NCI-H2227 treated with DMSO at 0.1 percent for 48 hours (cell line): ENCODE measurements around the gene SORT1.
"Not testable (repeated sequence)": the region's sequence is repeated elsewhere in the genome, so short reads cannot be mapped to it uniquely, and the experiment has no call there.

Experiments
- DNase-seq: peaks from one replicate; lab custom pipeline; 2025; lab: John Stamatoyannopoulos, UW

SORT1 gene

DNA sequence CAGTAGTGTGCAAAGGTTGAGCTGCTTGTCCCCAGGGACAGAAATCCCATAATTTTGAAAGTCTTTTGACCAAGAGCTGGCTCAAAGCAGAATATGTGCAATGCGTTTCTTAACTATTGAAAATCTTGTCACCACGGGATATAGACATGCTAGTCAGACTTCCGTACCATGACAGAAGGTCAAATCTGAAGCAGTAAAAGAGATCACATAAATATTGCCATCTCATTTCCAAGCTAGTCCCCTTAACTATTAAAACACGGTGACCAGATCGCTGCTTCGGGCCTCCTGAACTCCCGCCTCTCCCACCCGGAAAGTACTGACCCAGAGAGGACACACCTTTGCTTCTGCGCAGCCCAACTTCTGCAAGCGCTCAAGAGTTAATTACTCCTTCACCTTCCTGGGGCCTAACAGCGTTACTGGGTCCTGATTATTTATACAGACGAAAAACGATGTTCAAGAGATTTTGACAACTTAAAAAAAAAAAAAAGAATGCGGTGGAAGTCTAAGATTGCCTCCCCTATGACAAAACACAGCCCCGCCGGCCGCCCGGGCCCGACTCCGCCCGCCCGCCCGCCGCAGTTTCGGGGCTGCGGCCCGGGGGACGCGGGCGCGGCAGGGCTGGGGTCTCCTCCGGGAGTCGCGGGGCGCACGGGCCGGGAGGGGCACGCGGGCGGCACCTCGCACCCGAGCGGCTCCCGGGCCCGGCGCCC, 692 bp downstream of the SORT1 start:
- DNase-seq: no peak

DNA sequence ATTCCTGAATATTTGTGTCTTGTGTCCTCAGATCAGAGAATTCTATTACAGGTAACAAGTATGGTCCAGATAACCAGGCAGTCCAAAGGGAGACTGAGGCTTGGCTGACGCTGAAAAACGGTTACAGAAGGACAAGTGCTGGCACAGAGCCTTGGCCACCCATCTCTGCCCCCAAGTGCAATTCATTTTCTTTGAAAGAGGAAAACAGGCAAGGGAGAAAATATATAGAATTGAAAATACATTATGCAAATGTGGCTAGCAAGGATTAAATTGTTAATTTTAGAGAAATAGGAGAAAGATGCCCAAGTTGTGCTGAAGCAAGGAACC, 1.2 kb downstream of the SORT1 start:
- DNase-seq: no peak

DNA sequence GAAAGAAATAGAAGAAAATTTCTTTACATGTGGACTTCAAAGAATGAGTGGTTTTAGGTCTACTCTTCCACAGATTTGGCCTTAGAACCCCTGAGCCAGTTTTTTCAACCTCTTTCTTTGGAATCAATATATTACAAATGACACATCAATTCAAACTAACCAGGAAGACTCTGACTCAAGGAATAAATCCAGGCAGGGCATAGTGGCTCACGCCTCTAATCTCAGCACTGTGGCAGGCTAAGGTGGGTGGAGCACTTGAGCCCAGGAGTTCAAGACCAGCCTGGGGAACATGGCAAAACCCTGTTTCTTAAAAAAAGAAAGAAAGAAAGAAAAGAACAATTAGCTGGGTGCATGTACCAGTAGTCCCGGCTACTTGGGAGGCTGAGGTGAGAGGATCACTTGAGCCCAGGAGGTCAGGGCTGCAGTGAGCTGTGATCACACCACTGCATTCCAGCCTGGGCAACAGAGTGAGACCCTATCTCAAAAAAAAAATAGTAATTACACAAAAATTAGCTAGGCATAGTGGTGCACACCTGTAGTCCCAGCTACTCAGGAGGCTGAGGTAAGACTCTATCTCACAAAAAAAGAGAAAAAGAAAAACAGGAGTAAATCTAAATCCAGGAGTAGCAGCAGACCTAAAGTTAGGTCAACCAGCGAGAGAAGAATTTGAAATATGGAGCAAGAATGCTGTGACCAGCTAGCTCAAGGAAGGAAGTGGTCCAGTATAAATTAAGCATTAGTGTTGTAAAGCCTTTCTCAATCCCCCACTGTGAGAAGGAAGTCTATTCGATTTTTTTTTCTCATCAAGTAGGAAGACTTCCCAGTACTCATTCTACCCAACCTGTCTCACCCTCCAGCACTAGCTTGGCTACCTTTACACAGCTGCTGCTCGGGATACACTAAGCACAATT, 1.9 kb downstream of the SORT1 start:
- DNase-seq: no peak

DNA sequence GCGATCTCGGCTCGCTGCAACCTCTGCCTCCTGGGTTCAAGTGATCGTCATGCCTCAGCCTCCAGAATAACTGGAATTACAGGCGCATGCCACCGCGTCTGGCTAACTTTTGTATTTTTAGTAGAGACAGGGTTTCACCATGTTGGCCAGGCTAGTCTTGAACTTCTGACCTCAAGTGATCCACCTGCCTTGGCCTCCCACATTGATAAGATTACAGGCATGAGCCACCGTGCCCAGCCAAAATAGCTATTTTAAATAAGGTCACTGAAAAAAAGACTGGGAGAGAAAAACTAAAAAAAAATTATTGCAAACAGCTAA, 2.5 kb downstream of the SORT1 start:
- DNase-seq: not testable (repeated sequence)

DNA sequence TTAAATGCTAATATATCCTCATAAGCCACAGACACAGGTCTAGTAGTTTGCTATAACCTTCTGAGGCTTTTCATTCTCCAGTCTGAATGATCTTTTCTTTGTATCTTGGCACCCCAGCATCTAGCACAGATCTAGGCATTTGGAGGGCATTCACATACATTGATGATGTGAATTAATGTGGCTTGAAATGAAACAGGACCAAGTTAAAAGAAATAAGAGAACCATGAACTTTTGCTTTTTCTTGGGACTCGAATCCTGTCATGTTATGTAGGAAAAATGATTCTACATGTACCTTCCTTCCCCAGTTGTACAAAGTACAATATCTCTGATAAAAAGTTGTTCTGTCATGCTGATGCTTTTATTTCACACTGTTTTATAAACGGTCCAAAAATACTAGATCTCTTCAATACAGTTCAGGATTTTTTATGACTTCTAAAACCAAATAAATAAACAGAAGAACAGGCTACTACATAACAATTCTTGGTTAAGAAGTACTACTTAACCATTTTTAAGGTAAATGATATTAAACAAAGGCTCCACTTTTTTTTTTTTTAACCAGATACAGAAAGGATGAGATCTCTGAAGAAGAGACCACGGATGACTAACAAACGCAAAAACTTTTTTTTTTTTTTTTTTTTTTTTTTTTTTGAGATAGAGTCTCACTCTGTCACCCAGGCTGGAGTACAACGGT, 3.0 kb downstream of the SORT1 start:
- DNase-seq: no peak

DNA sequence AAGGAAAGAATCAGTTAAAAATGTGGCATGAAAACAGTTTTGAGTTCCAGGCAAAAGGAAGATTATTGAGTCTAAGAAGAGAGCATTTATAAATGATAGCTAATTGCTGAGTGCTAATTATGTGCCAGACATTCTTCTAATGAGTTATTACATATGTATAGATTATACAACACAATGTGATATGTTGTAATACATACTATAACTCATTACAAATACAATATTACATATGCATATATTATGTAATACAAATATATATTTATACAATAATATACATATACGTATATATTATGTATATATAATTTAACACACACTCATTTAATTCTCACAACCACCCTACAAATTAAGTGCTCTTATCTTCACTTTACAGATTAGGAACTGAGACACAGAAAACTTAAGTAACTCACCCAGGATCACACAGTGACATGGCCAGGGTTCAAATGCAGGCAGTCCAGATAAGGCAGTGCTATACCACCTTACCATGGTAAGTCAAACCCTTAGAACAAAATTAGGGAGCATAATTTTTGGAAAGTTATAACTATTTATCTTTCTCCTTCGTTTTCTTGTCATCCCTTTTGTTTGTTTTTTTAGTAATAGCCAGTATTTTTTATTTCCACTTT, 4.0 kb downstream of the SORT1 start:
- no peak for DNase-seq

DNA sequence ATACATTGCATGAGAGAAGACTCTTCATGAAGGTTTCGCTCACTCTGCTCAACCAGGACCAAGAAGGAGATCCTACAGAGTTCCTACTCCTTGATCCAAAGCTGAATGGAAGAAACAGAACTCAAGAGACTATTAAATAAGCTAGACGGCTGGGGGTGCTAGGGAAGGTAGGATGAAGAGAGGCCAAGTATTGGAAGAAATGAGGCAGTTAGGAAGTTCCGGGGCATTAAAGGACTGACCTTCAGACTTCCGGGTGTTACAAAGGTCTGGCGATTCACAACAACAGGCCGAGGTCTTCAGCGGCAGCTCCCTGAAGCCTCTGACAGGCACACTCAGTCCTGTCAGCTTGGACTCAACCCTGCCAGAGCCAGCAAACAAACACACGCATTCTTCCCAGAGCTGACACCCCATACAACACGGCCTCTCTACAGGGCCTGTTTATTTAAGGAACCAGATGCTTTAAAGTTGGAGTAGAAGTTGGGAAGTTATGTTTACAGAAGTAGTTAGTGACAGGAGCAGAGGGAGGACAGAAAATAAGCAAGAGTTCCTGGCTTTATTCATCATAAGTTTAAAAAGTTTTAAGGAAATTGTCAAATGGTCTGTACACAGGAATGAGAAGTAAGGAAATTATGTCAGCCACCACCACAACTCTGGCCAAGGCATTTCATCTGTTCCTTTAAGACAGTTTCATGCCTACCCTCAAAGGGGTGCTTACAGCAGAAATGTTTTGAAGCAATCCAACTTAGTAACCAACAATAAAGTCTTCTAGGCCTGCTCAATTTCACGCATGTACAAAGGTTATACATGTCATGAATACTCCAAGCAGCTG, 4.7 kb downstream of the SORT1 start:
- DNase-seq: no peak

DNA sequence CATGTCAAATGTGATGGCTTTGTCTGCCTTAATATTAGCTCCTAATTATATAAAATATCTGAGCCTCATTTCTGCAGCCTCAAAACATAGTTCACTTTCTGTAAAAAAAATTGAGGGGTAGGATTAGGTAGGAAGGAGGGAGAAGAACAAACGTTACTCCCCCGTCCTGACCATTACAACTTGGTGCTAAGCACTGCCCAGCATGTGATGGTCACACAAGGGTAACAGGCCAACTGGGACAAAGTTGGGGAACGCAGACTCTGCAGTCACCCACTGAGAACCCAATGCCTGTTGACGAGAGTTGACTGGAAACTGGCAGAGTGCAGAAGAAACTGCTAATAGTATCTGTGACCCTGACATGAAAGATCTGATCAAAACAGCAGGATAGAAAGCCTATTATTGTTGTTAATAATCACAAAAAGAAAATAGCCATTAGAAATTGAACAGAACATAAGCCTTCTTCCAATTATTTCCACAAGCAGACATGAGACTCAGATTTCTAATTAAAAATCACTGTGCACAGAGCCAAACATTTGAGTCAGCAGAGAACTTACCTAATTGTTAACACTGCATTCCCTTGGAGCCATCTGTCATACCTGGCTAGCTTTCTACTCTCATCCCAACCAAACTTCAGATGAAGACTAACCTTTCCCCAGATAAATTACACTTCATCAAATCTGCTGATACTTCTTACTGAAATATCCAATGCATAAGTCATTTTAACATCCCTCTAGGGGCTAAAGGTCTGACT, 5.5 kb downstream of the SORT1 start:
- no peak for DNase-seq

DNA sequence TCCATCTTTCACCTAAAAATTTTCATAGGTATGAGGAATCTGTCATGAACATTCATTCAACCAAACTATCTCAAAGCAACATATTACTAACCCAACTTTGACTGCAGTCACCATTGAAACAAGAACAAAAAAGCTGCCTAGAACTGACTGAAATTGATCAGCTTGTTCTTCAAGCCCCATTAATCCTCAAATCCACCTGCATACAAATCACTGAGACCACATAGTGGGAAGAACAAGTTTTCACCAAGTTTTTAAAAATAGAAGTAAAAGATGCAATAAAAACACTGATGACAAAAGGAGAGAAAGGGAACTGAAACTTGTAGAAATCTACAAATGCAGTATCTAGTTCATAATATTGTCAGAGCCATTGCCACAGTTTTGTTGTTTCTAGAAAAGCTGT, 6.1 kb downstream of the SORT1 start:
- no peak for DNase-seq

DNA sequence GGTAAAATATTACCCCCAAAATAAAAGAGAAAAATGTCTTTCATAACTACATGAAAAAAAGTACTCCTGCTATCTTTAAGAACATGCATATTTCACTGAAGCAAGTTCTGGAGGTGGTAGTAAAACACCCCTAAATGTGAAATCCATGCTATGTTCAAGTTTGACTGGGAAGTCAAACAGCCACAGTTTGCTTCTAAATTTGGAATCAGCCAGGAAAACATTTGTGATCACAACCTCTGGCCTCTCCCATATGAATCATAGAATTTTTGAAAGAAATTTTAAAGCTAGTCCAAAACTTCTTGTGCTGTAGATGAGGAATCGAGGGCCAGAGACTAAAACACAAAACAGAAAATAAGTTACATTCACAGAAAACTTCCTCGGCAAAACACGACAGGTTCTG, 6.6 kb downstream of the SORT1 start:
- no peak for DNase-seq

DNA sequence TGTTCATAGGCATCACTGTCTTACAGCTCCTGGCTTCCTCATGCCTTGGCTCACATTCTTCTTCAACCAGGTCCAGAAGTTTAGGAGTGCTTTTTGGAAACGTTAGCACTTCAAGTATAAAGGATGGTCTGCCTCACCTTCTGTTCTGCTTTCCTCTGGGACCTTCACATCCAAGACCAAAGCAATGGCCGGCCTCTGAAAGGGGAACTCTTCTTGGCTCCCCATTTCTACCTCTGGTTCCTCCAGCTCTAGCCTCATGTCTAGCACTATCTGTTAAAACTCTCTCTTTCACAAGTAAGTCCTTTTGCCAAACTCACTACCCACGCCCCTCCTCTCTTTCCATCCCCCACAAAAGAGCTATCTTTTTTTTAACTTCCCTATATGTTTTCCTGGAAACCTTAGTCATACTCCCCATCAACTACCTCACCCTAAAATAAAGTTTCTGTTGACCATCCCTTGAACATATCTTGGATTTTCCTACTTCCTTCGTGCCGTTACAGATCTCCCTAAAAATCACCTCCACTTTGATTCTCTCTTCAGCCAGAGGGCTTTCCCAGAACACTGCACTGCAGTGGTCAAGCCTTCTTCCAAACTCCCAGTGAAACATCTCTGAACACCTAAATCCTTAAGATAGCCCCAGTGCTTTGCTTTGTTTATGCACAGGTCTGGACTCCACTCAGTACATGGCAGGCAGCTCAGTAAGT, 7.9 kb downstream of the SORT1 start:
- DNase-seq: no peak

DNA sequence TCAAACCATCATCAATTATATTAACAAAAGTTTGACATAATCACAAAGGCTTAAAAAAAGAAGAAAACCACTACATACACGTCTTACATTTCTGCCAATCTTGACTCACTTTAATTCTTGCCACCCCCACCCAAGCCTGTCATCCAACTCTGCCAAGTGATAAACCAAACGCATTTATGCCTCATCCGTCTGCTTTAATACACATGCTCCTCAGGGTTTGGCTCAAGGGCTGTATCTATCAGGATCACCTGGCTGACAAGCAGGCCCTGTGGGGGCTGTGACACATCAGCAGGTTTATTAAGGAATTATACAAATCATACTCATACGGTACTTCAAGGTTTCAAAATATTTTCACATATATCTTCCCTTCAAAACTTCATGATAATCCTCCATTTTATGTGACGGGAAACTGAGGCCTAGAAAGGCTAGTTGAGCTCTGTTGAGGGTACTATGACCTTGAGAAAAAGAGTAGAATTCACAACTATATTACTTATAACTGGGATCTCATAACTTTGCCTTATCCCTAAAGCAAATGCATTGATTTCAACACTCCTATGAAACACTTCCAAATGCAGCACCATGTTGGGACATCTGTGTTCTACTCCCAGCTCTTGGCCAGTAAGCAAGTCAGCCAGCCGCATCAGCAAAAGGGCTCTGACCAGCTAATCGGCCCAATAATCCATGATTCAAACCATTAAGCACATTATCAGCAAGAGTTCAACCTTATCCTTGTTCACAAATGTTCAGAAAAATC, 8.7 kb downstream of the SORT1 start:
- no peak for DNase-seq

DNA sequence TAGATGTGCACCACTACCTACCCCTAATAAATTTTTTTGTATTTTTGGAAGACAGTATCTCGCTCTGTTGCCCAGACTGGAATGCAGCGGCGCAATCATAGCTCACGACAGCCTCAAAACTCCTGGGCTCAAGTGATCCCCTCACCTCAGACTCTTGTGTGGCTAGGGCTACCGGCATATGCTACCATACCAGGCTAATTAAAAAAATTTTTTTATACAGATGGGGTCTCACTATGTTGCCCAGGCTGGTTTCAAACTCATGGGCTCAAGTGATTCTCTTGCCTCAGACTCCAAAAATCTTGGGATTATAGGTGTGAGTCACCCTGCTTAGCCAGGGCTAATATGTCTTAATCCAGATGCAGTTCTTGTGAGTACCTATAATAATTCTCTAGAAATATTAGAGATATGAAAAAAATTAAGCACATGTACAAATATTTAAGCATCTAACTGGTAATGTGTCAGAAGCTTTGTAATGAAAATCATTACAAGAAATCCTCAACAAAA, 9.5 kb downstream of the SORT1 start:
- DNase-seq: no peak

DNA sequence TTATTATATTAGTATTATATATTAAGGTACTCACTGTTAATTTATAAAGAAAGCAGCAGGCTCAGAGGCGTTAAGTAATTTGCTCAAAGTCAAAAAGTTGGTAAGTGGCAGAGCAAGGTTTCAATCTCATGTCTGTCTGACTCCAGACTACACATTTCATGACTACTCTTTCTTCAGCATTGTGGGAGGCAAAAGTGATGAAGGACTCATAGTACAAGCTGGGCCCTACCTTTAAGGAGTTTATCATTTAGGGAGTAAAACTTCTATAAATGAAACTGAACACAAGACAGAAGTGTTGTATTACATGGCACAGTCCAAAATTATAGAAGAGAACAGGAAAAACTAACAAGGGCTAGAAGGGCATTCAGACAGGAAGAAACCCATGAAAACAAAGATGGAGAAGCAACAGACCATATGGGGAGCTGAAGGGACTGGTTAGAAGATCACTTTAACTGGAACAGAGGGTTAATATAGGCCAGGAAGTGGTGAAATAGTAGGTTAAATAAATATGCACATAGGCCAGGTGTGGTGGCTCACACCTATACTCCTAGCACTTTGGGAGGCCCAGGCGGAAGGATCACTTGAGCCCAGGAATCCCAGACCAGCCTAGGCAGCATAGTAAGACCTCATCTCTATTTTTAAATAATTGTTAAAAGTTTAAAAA, 11.5 kb downstream of the SORT1 start:
- no peak for DNase-seq

DNA sequence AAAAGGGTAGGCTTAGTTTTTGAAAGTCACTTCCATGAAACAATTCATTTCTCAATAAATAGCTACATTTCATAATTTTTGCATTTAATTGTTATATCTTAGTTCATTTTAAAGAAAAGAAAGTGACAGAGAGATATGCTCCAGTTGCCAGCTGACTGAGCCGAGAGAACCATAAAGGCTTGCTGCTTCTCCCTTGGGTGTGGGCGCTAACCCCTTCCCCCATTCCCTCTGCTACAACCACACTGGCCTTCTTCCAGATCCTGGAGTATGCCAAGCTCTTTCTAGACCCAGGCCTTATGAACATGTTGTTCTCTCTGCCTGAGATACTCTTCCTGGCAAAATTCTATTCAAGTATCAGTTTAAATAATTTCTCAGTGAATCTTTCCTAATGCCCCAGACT, 12.3 kb downstream of the SORT1 start:
- DNase-seq: peak; percentile 4

DNA sequence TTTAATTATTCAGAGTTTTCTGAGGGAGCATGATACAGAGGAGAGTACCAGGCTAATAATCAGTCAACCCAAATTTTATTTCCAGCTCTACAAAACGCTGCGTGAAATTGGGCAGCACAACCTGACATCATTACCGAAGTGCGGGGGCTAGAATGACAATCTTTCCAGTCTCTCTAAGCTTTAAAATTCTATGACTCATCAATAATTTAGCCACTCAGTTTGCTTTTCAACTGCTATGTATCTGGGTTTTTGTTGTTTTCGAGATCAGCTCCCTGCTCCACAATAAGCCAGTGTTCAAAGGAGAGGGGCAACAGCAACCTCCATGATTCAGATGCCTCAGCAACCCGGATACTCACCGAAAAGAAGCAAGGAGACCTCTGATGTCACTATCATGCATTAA, 13.9 kb downstream of the SORT1 start:
- DNase-seq: no peak

DNA sequence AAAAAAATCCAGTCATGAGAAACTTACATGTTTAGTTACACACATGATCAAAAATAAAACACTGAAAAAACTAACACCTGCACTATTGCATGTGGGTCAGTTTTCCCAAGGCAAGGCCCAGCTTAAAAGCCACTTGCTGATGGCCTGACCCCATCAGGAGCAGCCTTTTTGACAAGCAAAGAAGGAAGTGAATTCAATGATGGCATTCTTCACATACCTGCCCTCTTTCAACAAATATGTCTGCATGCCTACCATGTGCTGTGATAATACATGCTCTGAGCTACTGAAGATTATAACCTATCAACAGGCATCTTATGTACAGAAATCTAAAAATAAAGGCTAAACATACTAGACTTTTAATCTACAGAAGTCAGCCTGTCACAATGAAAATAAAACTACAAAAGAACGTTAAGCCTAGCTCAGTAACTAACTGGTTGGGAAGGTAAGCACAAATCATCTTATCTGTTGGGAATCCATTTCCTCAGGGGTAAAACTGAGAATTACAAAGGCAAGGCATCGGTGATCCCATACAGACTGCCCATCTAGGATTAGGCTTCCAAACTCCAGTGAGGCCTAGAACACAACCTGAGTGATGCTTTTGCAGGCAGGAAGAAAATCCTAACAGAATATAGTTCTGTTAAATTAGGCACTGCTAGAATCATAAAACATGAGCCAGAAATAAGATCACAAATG, 14.5 kb downstream of the SORT1 start:
- DNase-seq: no peak

DNA sequence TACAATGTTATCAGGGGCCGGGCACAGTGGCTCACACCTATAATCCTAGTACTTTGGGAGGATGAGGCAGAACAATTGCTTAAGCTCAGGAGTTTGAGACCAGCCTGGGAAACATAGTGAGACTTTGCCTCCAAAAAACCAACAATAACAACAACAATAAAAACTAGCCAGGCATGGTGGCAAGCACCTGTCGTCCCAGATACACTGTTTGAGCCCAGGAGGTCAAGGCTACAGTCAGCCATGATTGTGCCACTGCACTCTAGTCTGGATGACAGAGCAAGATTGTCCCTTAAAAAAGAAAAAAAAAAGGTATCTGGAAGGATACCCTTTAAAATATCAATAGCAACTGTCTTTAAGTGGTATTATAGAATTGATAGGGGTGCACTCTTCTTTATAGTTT, 16.1 kb downstream of the SORT1 start:
- DNase-seq: no peak
